ENCODE measurements around the gene HS2ST1. TPM values are rescaled to one million over a fixed set of nuclear protein-coding genes. Genes with fewer than 3 reads are reported as not detected.
"Not testable (repeated sequence)": the region's sequence is repeated elsewhere in the genome, so short reads cannot be mapped to it uniquely, and the experiment has no call there.

The HS2ST1 gene
- total RNA-seq, 2 experiments from 2014 or later: 20.6 to 23.0 TPM

- CTCF ChIA-PET: no interaction called here
- Mint-ChIP-seq H3K4me1 (peaks cover 1% of the 10 kb centered on the region), H3K4me3 (no peak overlapping the region), H3K27me3 (no peaks in the 10 kb centered on the region), H3K36me3 (ENCODE audit: low read depth) (no peaks in the 10 kb centered on the region), H3K27ac (no peak overlapping the region), H3K9me3 (no peaks in the 10 kb centered on the region)
- no peak for DNase-seq
- POLR2A ChIA-PET: no interaction called here
Observed at GRCh38 chr1:86957221-86957620, 42.8 kb downstream of the HS2ST1 start.

GRCh38 chr1:86960548-86960947 is 46.1 kb downstream of the HS2ST1 start:
- no peak overlapping the region for H3K4me3 Mint-ChIP-seq
- no peaks in the 10 kb centered on the region for H3K27me3 Mint-ChIP-seq
- DNase-seq: no peak
- no peaks in the 10 kb centered on the region for H3K9me3 Mint-ChIP-seq
- H3K4me1 Mint-ChIP-seq: no peaks in the 10 kb centered on the region
- CTCF ChIA-PET: no interaction called here
- POLR2A ChIA-PET: no interaction called here
- no peaks in the 10 kb centered on the region for H3K36me3 Mint-ChIP-seq (ENCODE audit: low read depth)
- no peak overlapping the region for H3K27ac Mint-ChIP-seq

- H3K9me3 Mint-ChIP-seq; DNase-seq; H3K4me1 Mint-ChIP-seq; H3K27me3 Mint-ChIP-seq; H3K27ac Mint-ChIP-seq; H3K4me3 Mint-ChIP-seq; H3K36me3 Mint-ChIP-seq (ENCODE audit: low read depth); POLR2A ChIA-PET: not testable (repeated sequence)
- CTCF ChIA-PET: interaction anchor here (0.7 kb wide), 1 partner anchor 1004 kb away, joined by 3 read pairs; no protein-coding TSS in a partner anchor
Observed at GRCh38 chr1:86963841-86964240, 49.4 kb downstream of the HS2ST1 start.

- no peaks in the 10 kb centered on the region for H3K27me3 Mint-ChIP-seq
- CTCF ChIA-PET: interaction anchor here (0.5 to 1.2 kb wide), 4 partner anchors 19 to 132 kb away, joined by 3 to 4 read pairs (median 3); no protein-coding TSS in a partner anchor
- no peak overlapping the region for H3K27ac Mint-ChIP-seq
- POLR2A ChIA-PET: no interaction called here
- H3K36me3 Mint-ChIP-seq (ENCODE audit: low read depth): no peaks in the 10 kb centered on the region
- H3K4me3 Mint-ChIP-seq: no peak overlapping the region
- no peaks in the 10 kb centered on the region for H3K4me1 Mint-ChIP-seq
- peak; percentile 21 for DNase-seq
- no peaks in the 10 kb centered on the region for H3K9me3 Mint-ChIP-seq
Observed at GRCh38 chr1:86965012-86965826, 50.8 kb downstream of the HS2ST1 start.

- Mint-ChIP-seq H3K36me3 (ENCODE audit: low read depth) (no peaks in the 10 kb centered on the region), H3K4me1 (no peaks in the 10 kb centered on the region), H3K27me3 (no peaks in the 10 kb centered on the region), H3K9me3 (no peaks in the 10 kb centered on the region), H3K4me3 (no peak overlapping the region), H3K27ac (no peak overlapping the region)
- no peak for DNase-seq
- CTCF ChIA-PET: interaction anchor here (1.0 to 1.2 kb wide), 2 partner anchors 31 to 117 kb away, joined by 3 read pairs; no protein-coding TSS in a partner anchor
- POLR2A ChIA-PET: no interaction called here
Observed at GRCh38 chr1:86965827-86966182, 51.4 kb downstream of the HS2ST1 start.

- DNase-seq: no peak
- no peaks in the 10 kb centered on the region for H3K4me1 Mint-ChIP-seq
- H3K27ac Mint-ChIP-seq: no peak overlapping the region
- no peaks in the 10 kb centered on the region for H3K27me3 Mint-ChIP-seq
- no peak overlapping the region for H3K4me3 Mint-ChIP-seq
- H3K9me3 Mint-ChIP-seq: no peaks in the 10 kb centered on the region
- CTCF ChIA-PET: no interaction called here
- POLR2A ChIA-PET: no interaction called here
- no peaks in the 10 kb centered on the region for H3K36me3 Mint-ChIP-seq (ENCODE audit: low read depth)
Observed at GRCh38 chr1:86970938-86971337, 56.5 kb downstream of the HS2ST1 start.

- H3K27me3 Mint-ChIP-seq: no peaks in the 10 kb centered on the region
Observed at GRCh38 chr1:86971778-86972177, 57.3 kb downstream of the HS2ST1 start.

GRCh38 chr1:86972262-86972661 is 57.8 kb downstream of the HS2ST1 start:
- CTCF ChIA-PET: interaction anchor here (0.6 kb wide), 1 partner anchor 9 kb away, joined by 3 read pairs; no protein-coding TSS in a partner anchor
- Mint-ChIP-seq H3K9me3 (no peaks in the 10 kb centered on the region), H3K4me3 (no peak overlapping the region), H3K36me3 (ENCODE audit: low read depth) (no peaks in the 10 kb centered on the region), H3K27ac (no peak overlapping the region), H3K4me1 (no peaks in the 10 kb centered on the region), H3K27me3 (no peaks in the 10 kb centered on the region)
- no peak for DNase-seq
- POLR2A ChIA-PET: no interaction called here

More at GRCh38 chr1:86971778-86972177, 57.3 kb downstream of the HS2ST1 start:
- CTCF ChIA-PET: interaction anchor here (0.6 kb wide), 1 partner anchor 10 kb away, joined by 3 read pairs; no protein-coding TSS in a partner anchor
- DNase-seq: no peak
- H3K36me3 Mint-ChIP-seq (ENCODE audit: low read depth): no peaks in the 10 kb centered on the region
- H3K9me3 Mint-ChIP-seq: no peaks in the 10 kb centered on the region
- H3K27ac Mint-ChIP-seq: no peak overlapping the region
- no peaks in the 10 kb centered on the region for H3K4me1 Mint-ChIP-seq
- no peak overlapping the region for H3K4me3 Mint-ChIP-seq
- POLR2A ChIA-PET: no interaction called here

GRCh38 chr1:86975993-86976550 is 61.6 kb downstream of the HS2ST1 start:
- no peak overlapping the region for H3K4me3 Mint-ChIP-seq
- POLR2A ChIA-PET: interaction anchor here (0.6 to 0.7 kb wide), 3 partner anchors 42 to 357 kb away, joined by 3 read pairs; no protein-coding TSS in a partner anchor
- no peak overlapping the region for H3K27ac Mint-ChIP-seq
- DNase-seq: no peak
- no peaks in the 10 kb centered on the region for H3K27me3 Mint-ChIP-seq
- H3K4me1 Mint-ChIP-seq: no peaks in the 10 kb centered on the region
- no peaks in the 10 kb centered on the region for H3K36me3 Mint-ChIP-seq (ENCODE audit: low read depth)
- CTCF ChIA-PET: interaction anchor here (0.7 kb wide), 1 partner anchor 10 kb away, joined by 3 read pairs; no protein-coding TSS in a partner anchor
- peaks cover 4% of the 10 kb centered on the region for H3K9me3 Mint-ChIP-seq

GRCh38 chr1:86976664-86977063 is 62.2 kb downstream of the HS2ST1 start:
- no peaks in the 10 kb centered on the region for H3K27me3 Mint-ChIP-seq
- H3K27ac Mint-ChIP-seq: no peak overlapping the region
- H3K4me3 Mint-ChIP-seq: no peak overlapping the region
- H3K4me1 Mint-ChIP-seq: no peaks in the 10 kb centered on the region
- ChIA-PET CTCF (interaction anchor here (0.6 to 0.7 kb wide), 2 partner anchors 9 to 68 kb away, joined by 3 read pairs; no protein-coding TSS in a partner anchor), POLR2A (interaction anchor here (0.6 to 0.7 kb wide), 3 partner anchors 42 to 357 kb away, joined by 3 read pairs; no protein-coding TSS in a partner anchor)
- peaks cover 4% of the 10 kb centered on the region for H3K9me3 Mint-ChIP-seq
- no peaks in the 10 kb centered on the region for H3K36me3 Mint-ChIP-seq (ENCODE audit: low read depth)
- DNase-seq: no peak

- ChIA-PET CTCF (interaction anchor here (0.5 kb wide), 1 partner anchor 10 kb away, joined by 3 read pairs; no protein-coding TSS in a partner anchor), POLR2A (no interaction called here)
- no peak for DNase-seq
- Mint-ChIP-seq H3K36me3 (ENCODE audit: low read depth) (peaks cover 4% of the 10 kb centered on the region), H3K4me3 (no peak overlapping the region), H3K4me1 (no peaks in the 10 kb centered on the region), H3K27me3 (no peaks in the 10 kb centered on the region), H3K27ac (no peak overlapping the region), H3K9me3 (peaks cover 4% of the 10 kb centered on the region)
Observed at GRCh38 chr1:86981482-86982213, 67.2 kb downstream of the HS2ST1 start.

- H3K27me3 Mint-ChIP-seq; DNase-seq; H3K36me3 Mint-ChIP-seq (ENCODE audit: low read depth); H3K9me3 Mint-ChIP-seq; POLR2A ChIA-PET; H3K4me1 Mint-ChIP-seq; H3K27ac Mint-ChIP-seq; H3K4me3 Mint-ChIP-seq: not testable (repeated sequence)
- CTCF ChIA-PET: interaction anchor here (1.1 kb wide), 1 partner anchor 19 kb away, joined by 4 read pairs; no protein-coding TSS in a partner anchor
Observed at GRCh38 chr1:86983677-86984076, 69.2 kb downstream of the HS2ST1 start.

GRCh38 chr1:86987446-86987845 is 73.0 kb downstream of the HS2ST1 start:
- no peaks in the 10 kb centered on the region for H3K27me3 Mint-ChIP-seq
- DNase-seq: no peak
- H3K4me1 Mint-ChIP-seq: no peaks in the 10 kb centered on the region
- no peaks in the 10 kb centered on the region for H3K9me3 Mint-ChIP-seq
- POLR2A ChIA-PET: no interaction called here
- H3K36me3 Mint-ChIP-seq (ENCODE audit: low read depth): peaks cover 4% of the 10 kb centered on the region
- H3K27ac Mint-ChIP-seq: no peak overlapping the region
- H3K4me3 Mint-ChIP-seq: no peak overlapping the region
- CTCF ChIA-PET: no interaction called here

Measured in activated CD4-positive, alpha-beta T cell treated with anti-CD3 and anti-CD28 coated beads, Interleukin-2, amount 10 ng/mL, durations not matched to agents 7 days and 5 days (primary cell).